Nephron progenitor cell (in vitro differentiated cells): Measurements from ENCODE around the gene ASTN2.

ENCODE experiments used
- DNase-seq: peaks from one replicate; pipeline ENCODE4 v3.0.0; 2021
- H3K27ac Mint-ChIP-seq: 2 replicates; pipeline ENCODE4 v1.8.0; 2021; ENCODE audit warnings: mild to moderate bottlenecking, moderate library complexity, mixed read lengths
- H3K27me3 Mint-ChIP-seq: 2 replicates; pipeline ENCODE4 v1.8.0; 2021; ENCODE audit warnings: mild to moderate bottlenecking, low read depth, mixed read lengths; ENCODE audit not compliant: poor library complexity
- H3K36me3 Mint-ChIP-seq: 2 replicates; pipeline ENCODE4 v1.8.0; 2021; ENCODE audit warnings: low read depth, mixed read lengths
- H3K4me1 Mint-ChIP-seq: 2 replicates; pipeline ENCODE4 v1.8.0; 2021; ENCODE audit warnings: mixed read lengths
- H3K4me3 Mint-ChIP-seq: 2 replicates; pipeline ENCODE4 v1.8.0; 2021; ENCODE audit warnings: mild to moderate bottlenecking, moderate library complexity, mixed read lengths
- H3K9me3 Mint-ChIP-seq: 2 replicates; pipeline ENCODE4 v1.8.0; 2021; ENCODE audit warnings: mild to moderate bottlenecking, moderate library complexity, mixed read lengths
- CTCF ChIP-seq: fragments of 200-600 bp; sonication (generic); IDR thresholded peaks from 2 replicates; pipeline ENCODE4 v1.5.0; 2021; ENCODE audit warnings: antibody characterized with exemption

The ASTN2 gene

GRCh38 chr9:116604251-116604650 is 810.6 kb downstream of the ASTN2 start:
- Mint-ChIP-seq H3K27me3 (no peaks in the 10 kb centered on the region), H3K4me1 (peaks cover 14% of the 10 kb centered on the region), H3K36me3 (peaks cover 30% of the 10 kb centered on the region), H3K4me3 (no peak overlapping the region), H3K9me3 (peaks cover 15% of the 10 kb centered on the region), H3K27ac (no peak overlapping the region)
- no peak for TF ChIP-seq CTCF
- DNase-seq, result no peak

GRCh38 chr9:116599342-116599884 is 815.4 kb downstream of the ASTN2 start:
- Mint-ChIP-seq H3K9me3 (no peaks in the 10 kb centered on the region), H3K27ac (no peak overlapping the region), H3K27me3 (no peaks in the 10 kb centered on the region), H3K36me3 (no peaks in the 10 kb centered on the region), H3K4me3 (no peak overlapping the region), H3K4me1 (no peaks in the 10 kb centered on the region)
- DNase-seq, result no peak
- no peak for TF ChIP-seq CTCF

DNA sequence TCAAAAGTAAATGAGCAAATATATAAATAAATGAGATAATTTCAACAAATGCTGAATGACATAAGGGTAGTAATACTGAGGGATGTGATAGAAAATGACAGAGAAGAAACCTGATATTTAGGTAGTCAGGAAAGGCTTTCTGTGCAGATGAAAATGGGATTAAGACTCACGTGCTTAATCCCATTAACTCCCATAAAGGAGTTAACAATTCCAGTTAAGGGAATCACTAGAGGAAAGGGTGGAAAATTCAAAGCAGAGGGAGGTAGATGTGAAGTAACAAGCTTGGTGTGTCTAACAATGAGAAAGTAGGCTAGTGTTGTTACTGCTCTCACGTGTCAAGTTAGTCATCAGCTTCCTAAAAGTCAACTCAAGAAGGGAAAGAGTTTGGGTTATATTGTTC is 818.2 kb downstream of the ASTN2 start:
- DNase-seq, result no peak
- no peaks in the 10 kb centered on the region for H3K9me3 Mint-ChIP-seq
- H3K27me3 Mint-ChIP-seq, result no peaks in the 10 kb centered on the region
- TF ChIP-seq CTCF, result no peak
- no peak overlapping the region for H3K27ac Mint-ChIP-seq
- no peaks in the 10 kb centered on the region for H3K36me3 Mint-ChIP-seq
- H3K4me1 Mint-ChIP-seq, result no peaks in the 10 kb centered on the region
- no peak overlapping the region for H3K4me3 Mint-ChIP-seq

DNA sequence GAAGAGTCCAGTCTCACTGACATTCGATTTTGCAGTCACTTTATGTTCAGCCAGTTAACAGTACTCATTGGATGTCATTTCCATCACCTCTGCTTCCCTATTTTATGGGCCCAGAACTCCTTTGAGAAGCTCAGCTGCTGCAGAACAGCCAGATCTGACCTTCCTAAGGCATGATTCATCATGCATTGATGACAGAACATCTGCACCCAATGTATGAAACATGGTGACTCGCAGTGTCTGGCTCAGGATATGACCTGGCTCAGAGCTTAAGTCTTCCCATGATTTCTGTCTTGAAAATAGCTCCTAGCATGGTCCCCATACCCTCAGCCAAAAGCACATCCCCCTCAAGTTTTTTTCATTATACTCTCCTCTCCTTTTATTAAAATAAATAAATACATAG is 820.3 kb downstream of the ASTN2 start:
- Mint-ChIP-seq H3K27me3 (no peaks in the 10 kb centered on the region), H3K4me3 (no peak overlapping the region), H3K9me3 (peaks cover 3% of the 10 kb centered on the region), H3K36me3 (peaks cover 3% of the 10 kb centered on the region), H3K4me1 (no peaks in the 10 kb centered on the region), H3K27ac (no peak overlapping the region)
- DNase-seq, result no peak
- no peak for TF ChIP-seq CTCF

GRCh38 chr9:116592970-116593369 is 821.9 kb downstream of the ASTN2 start:
- Mint-ChIP-seq H3K27me3 (no peaks in the 10 kb centered on the region), H3K9me3 (peaks cover 19% of the 10 kb centered on the region), H3K36me3 (peaks cover 18% of the 10 kb centered on the region), H3K4me1 (no peaks in the 10 kb centered on the region), H3K4me3 (no peak overlapping the region), H3K27ac (no peak overlapping the region)
- DNase-seq, result no peak
- TF ChIP-seq CTCF, result no peak
